ENCODE results near the gene ART5. TPM values are rescaled to one million over a fixed set of nuclear protein-coding genes. Genes with fewer than 3 reads are reported as not detected.
A peak's percentile ranks its signal among the peaks of the same experiment; 100 is the strongest.

Gene ART5
- total RNA-seq, 1 donor, result not detected

DNA sequence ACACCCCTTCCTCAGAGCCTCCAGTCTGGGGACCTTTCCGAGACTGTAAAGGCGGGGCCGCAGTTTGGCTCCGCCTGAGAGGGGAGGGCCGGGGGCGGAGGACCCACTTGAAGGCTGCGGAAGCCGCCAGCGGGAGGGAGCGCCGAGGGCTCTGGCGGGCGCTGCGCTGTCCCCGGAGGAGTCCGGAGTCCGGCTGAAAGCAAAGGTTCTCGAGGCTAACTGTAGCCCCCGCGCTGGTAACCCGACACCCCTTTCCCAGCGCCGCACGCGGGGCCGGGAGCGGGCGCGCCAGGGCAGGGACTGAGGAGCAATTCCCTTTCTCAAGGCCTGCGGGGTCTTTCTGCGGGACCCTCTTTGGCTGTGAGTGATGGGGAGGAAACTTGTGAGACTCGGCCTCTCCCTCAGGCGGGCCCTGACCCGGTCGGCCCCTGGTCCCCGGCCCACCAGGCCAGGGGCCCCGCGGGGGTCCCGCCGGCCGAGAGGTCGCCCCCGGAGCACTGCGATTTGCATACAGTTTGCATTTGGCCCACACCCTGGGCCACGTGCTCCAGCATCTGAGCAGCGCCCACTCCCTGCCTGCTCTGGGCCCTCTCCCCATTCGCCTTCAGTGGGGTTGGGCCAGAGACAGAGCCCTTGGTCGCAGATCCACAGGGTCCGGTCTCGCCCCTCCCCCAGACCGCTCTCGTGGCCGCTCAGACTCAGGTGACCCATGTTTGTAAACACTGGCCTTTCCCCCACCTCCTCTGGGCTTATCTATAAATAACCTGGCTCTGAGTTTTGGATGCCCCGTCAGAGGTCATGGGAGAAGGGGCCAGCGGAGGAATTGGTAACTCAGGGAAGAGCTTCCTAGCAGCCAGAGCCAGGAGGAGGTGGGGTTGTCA lies 519 bp upstream of the ART5 start:
- peak overlapping the region; percentile 12 for H3K4me3 ChIP-seq (ENCODE audit: low read length)
- H3K4me1 ChIP-seq (ENCODE audit: insufficient read depth, low read length), result peaks cover 7% of the 10 kb centered on the region
- H3K9me3 ChIP-seq (ENCODE audit: low read depth, low read length), result no peaks in the 10 kb centered on the region
- peaks cover 24% of the 10 kb centered on the region for H3K27me3 ChIP-seq (ENCODE audit: insufficient read depth, low read length)

GRCh38 chr11:3641191-3641590 lies 601 bp downstream of the ART5 start:
- Histone ChIP-seq H3K4me1 (ENCODE audit: insufficient read depth, low read length) (peaks cover 7% of the 10 kb centered on the region), H3K27me3 (ENCODE audit: insufficient read depth, low read length) (peaks cover 24% of the 10 kb centered on the region), H3K4me3 (ENCODE audit: low read length) (no peak overlapping the region), H3K9me3 (ENCODE audit: low read depth, low read length) (no peaks in the 10 kb centered on the region)

DNA sequence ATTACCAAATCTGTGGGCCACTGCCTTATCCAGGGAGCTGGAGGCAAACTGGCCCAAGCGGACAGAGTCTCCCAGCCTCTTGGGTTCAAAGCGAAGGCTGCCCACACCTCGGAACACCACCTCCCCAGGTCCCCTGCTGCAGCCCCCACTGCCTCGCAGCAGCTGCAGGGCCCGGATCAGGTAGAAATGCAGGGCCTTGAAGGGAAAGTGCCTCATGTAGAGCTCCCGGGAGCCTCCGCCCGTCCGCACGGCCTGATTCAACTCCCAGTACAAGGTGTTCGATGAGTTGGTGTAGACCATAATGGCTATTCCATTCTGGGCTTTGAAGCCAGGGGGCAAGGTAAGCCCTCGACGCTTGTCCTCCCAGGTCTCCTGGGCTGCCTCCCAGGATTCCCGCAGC lies 2.0 kb downstream of the ART5 start:
- Histone ChIP-seq H3K27me3 (ENCODE audit: insufficient read depth, low read length) (peaks cover 24% of the 10 kb centered on the region), H3K9me3 (ENCODE audit: low read depth, low read length) (no peaks in the 10 kb centered on the region), H3K4me3 (ENCODE audit: low read length) (no peak overlapping the region), H3K4me1 (ENCODE audit: insufficient read depth, low read length) (peaks cover 7% of the 10 kb centered on the region)

GRCh38 chr11:3638513-3638912 lies 3.3 kb downstream of the ART5 start:
- no peaks in the 10 kb centered on the region for H3K9me3 ChIP-seq (ENCODE audit: low read depth, low read length)
- H3K4me1 ChIP-seq (ENCODE audit: insufficient read depth, low read length), result peaks cover 7% of the 10 kb centered on the region
- peaks cover 20% of the 10 kb centered on the region for H3K27me3 ChIP-seq (ENCODE audit: insufficient read depth, low read length)
- H3K4me3 ChIP-seq (ENCODE audit: low read length), result no peak overlapping the region

GRCh38 chr11:3637201-3637600 lies 4.6 kb downstream of the ART5 start:
- Histone ChIP-seq H3K9me3 (ENCODE audit: low read depth, low read length) (no peaks in the 10 kb centered on the region), H3K27me3 (ENCODE audit: insufficient read depth, low read length) (peaks cover 7% of the 10 kb centered on the region), H3K4me1 (ENCODE audit: insufficient read depth, low read length) (peaks cover under 1% of the 10 kb centered on the region), H3K4me3 (ENCODE audit: low read length) (no peak overlapping the region)

- Histone ChIP-seq H3K4me3 (ENCODE audit: low read length) (no peak overlapping the region), H3K9me3 (ENCODE audit: low read depth, low read length) (no peaks in the 10 kb centered on the region), H3K4me1 (ENCODE audit: insufficient read depth, low read length) (no peaks in the 10 kb centered on the region), H3K27me3 (ENCODE audit: insufficient read depth, low read length) (no peaks in the 10 kb centered on the region)
Observed at GRCh38 chr11:3635641-3636375, 6.0 kb downstream of the ART5 start.

DNA sequence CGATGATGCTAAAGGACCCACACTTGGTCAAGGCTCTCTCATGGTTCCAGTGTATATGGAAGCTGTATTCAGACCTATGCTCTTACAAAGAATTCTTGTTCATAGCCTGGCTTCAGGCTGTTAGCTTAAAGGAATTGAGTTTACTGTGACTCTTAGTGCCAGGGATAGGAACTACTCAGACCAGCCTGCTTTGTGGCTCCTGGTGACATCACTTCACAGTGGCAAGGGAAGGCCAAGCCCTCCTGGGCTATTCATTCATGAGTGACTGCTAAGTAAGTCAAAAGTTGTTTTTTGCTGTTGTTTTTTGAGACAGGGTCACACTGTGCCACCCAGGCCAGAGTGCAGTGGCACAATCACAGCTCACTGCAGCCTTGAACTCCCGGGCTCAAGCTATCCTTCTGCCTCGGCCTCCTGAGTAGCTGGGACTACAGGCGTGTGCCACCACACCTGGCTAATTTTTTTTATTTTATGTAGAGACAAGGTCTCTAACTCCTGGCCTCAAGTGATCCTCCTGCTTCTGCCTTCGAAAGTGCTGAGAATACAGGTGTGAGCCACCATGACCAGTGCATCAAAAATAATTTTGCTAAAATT lies 9.6 kb downstream of the ART5 start:
- H3K27me3 ChIP-seq (ENCODE audit: insufficient read depth, low read length), result no peaks in the 10 kb centered on the region
- H3K9me3 ChIP-seq (ENCODE audit: low read depth, low read length), result no peaks in the 10 kb centered on the region
- no peak overlapping the region for H3K4me3 ChIP-seq (ENCODE audit: low read length)
- no peaks in the 10 kb centered on the region for H3K4me1 ChIP-seq (ENCODE audit: insufficient read depth, low read length)

DNA sequence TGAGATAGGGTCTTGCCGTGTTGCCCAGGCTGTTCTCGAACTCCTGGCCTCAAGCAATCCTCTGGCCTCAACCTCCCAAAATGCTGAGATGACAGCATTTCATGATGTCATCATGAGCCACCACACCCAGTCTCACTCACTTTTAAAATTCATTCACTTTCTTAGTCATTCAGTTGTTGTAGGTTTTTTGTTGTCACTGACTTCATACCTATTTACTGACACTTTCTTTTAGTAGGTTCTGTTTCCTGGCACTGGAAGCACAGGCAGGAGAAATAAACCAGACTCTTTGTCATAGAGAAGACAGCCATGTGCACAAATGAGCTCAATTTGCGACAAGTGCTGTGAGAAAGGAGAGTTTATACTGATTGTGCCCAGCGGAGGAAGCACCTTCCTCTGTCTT lies 10.5 kb downstream of the ART5 start:
- H3K27me3 ChIP-seq (ENCODE audit: insufficient read depth, low read length), result no peaks in the 10 kb centered on the region
- no peaks in the 10 kb centered on the region for H3K9me3 ChIP-seq (ENCODE audit: low read depth, low read length)
- H3K4me1 ChIP-seq (ENCODE audit: insufficient read depth, low read length), result peaks cover 5% of the 10 kb centered on the region
- no peak overlapping the region for H3K4me3 ChIP-seq (ENCODE audit: low read length)

DNA sequence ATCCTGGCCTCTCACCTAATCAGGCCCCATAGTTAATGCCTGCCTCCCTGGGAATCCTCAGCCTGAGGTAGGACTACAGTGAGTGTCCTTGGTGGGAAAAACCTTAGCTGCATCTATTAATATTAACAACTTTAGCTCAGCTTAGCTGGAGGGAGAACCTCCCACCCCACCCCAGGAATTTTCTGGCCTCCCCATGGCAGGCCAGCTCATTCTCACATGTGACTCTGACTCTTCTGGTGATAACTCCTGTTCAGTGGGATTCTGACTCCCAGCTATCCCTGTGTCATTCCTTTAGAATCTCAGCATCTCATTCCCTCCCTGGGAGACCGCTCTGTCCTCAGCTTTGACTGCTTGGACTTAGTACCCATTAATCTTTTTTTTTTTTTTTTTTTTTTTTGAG lies 14.5 kb downstream of the ART5 start:
- Histone ChIP-seq H3K4me3 (ENCODE audit: low read length) (no peak overlapping the region), H3K4me1 (ENCODE audit: insufficient read depth, low read length) (peaks cover 10% of the 10 kb centered on the region), H3K27me3 (ENCODE audit: insufficient read depth, low read length) (no peaks in the 10 kb centered on the region), H3K9me3 (ENCODE audit: low read depth, low read length) (no peaks in the 10 kb centered on the region)

DNA sequence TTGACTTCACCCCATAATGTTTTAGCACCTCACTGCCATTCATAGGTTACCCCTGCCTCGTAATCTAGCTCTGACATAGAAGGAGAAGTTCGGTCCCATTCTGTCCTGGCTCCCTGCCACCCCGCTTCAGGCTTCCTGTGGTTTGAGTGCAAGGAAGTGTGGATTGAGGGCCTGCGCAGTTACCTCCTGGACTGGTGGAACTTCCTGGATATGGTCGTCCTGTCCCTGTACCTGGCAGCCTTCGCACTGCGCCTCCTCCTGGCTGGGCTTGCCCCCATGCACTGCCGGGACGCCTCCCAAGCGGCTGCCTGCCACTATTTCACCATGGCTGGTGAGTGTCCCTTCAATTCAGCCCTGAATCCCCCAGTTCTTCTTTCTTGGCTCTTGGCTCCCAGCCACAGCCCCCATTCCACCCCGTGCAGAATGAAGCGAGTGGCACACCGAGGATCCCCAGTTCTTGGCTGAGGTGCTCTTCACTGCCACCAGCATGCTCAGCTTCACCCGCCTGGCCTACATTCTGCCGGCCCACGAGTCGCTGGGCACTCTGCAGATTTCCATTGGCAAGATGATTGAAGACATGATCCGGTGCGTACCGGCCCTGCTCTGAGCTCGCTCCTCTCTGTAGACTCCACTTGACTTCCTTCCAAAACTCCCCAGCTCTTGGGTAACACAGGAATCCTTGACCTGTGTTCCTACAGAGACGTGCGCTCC lies 15.4 kb downstream of the ART5 start:
- H3K27me3 ChIP-seq (ENCODE audit: insufficient read depth, low read length), result no peaks in the 10 kb centered on the region
- H3K4me3 ChIP-seq (ENCODE audit: low read length), result no peak overlapping the region
- no peaks in the 10 kb centered on the region for H3K9me3 ChIP-seq (ENCODE audit: low read depth, low read length)
- peaks cover 10% of the 10 kb centered on the region for H3K4me1 ChIP-seq (ENCODE audit: insufficient read depth, low read length)

DNA sequence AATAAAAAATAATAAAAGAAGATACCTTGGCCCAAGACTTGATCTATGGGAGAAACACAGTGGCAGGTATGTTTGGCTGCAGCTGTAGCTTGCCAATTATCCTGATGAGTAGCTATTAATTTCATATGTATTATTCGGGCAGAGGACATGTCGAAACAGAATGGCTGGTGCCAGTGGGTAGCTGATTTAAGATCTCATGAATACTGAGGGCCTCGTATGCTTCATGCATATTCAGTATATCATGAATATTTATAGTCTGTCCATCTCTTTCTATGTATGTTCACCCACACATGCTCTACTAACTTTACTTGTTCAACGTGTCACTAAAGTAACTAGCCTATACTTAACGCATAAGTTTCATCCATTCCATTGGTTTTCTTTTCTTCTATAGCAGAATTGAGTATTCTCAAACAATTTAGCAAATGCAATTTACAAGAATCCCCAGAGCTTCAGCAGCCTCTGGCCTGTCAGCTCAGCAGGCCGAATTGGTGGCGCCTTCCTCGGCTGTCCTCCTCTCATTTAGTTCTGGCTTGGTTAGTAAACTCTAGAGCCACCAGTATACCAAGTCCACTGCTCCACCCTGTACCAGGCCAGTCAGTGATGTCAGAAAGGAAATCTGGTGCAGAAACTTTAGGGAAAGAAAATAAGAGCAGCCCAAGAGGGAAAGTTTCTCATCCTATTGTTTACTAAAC lies 17.9 kb downstream of the ART5 start:
- Histone ChIP-seq H3K9me3 (ENCODE audit: low read depth, low read length) (no peaks in the 10 kb centered on the region), H3K4me3 (ENCODE audit: low read length) (no peak overlapping the region), H3K4me1 (ENCODE audit: insufficient read depth, low read length) (peaks cover 10% of the 10 kb centered on the region), H3K27me3 (ENCODE audit: insufficient read depth, low read length) (no peaks in the 10 kb centered on the region)

DNA sequence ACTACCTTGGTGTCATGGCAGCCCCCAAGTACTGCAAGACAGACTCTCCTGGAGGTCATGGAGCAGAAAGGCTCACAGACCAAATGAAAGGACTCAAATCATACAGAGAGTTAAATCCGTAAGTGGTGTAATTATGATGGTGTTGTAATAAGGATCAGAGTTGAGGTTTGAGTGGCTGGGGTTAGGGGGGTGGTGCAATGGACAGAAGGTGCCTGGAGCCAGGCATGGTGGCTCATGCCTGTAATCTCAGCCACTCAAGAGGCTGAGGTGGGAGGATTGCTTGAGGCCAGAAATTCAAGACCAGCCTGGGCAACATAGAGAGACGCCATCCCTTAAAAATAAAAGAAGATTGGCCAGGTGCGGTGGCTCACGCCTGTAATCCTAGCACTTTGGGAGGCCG lies 18.7 kb downstream of the ART5 start:
- Histone ChIP-seq H3K4me3 (ENCODE audit: low read length) (no peak overlapping the region), H3K9me3 (ENCODE audit: low read depth, low read length) (no peaks in the 10 kb centered on the region), H3K27me3 (ENCODE audit: insufficient read depth, low read length) (no peaks in the 10 kb centered on the region), H3K4me1 (ENCODE audit: insufficient read depth, low read length) (peaks cover 10% of the 10 kb centered on the region)

- no peaks in the 10 kb centered on the region for H3K9me3 ChIP-seq (ENCODE audit: low read depth, low read length)
Observed at GRCh38 chr11:3622521-3622920, 19.3 kb downstream of the ART5 start.

DNA sequence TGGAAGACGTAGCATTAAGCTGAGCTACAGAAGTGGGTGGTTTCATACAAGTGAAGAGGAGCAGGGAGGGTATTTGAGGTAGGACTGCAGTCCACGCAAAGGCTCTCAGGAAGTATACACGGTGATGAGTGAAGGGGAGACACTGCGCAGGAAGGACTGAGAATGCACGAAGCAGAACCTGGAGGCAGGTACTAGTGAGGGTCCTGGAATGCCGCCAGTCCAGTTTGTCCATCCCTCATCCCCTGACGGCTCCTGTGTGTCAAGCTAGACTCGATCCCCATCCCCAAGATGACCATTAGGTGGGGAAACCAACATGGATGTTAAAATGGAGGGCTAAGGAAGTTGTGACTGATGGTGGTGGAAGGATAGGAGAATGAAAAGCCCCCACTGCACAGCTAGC lies 23.8 kb downstream of the ART5 start:
- peaks cover 14% of the 10 kb centered on the region for H3K4me1 ChIP-seq (ENCODE audit: insufficient read depth, low read length)
- no peak overlapping the region for H3K4me3 ChIP-seq (ENCODE audit: low read length)
- no peaks in the 10 kb centered on the region for H3K9me3 ChIP-seq (ENCODE audit: low read depth, low read length)
- H3K27me3 ChIP-seq (ENCODE audit: insufficient read depth, low read length), result no peaks in the 10 kb centered on the region

More at GRCh38 chr11:3622521-3622920, 19.3 kb downstream of the ART5 start:
- H3K4me3 ChIP-seq (ENCODE audit: low read length), result no peak overlapping the region
- H3K27me3 ChIP-seq (ENCODE audit: insufficient read depth, low read length), result no peaks in the 10 kb centered on the region
- peaks cover 10% of the 10 kb centered on the region for H3K4me1 ChIP-seq (ENCODE audit: insufficient read depth, low read length)
